ENCODE results near the gene BSPRY. TPM values are rescaled to one million over a fixed set of nuclear protein-coding genes. Genes with fewer than 3 reads are reported as not detected.
A peak's percentile ranks its signal among the peaks of the same experiment; 100 is the strongest.

BSPRY gene
- total and polyA plus RNA-seq, 2 of the 13 experiments (the other 11 are each of a cell fraction or from before 2014, with no cell fraction given) = 0.09 to 0.26 TPM

GRCh38 chr9:113376634-113377567 lies 27.6 kb downstream of the BSPRY start, which contains the start of gene HDHD3 (continued):
- peak; percentile 58 for TF ChIP-seq SKIL (CRISPR knock-in tag; IDR thresholded peaks at IDR 0.05; ENCODE audit: borderline replicate concordance)
- TF ChIP-seq RERE (CRISPR knock-in tag; IDR thresholded peaks at IDR 0.05; ENCODE audit: low read depth) = no peak
- TF ChIP-seq MBD4 (IDR thresholded peaks at IDR 0.05; ENCODE audit: borderline replicate concordance, low read length) = no peak
- no peak for TF ChIP-seq MEIS2 (CRISPR knock-in tag; IDR thresholded peaks at IDR 0.05)
- peak; percentile 49; the same call in 1 of the 2 replicates for TF ChIP-seq ZNF331 (CRISPR knock-in tag; IDR thresholded peaks at IDR 0.05)
- TF ChIP-seq ZNF256 (CRISPR knock-in tag; conservative IDR thresholded peaks at IDR 0.05) = no peak; the same call in 1 of the 2 replicates
- 0 out of 2 replicates have a peak, but pooled peaks have one; percentile 40 for TF ChIP-seq ELF1 (CRISPR knock-in tag; IDR thresholded peaks at IDR 0.05)
- peak; percentile 36 for TF ChIP-seq PHF5A (CRISPR knock-in tag; IDR thresholded peaks at IDR 0.05; ENCODE audit: low read depth, unreplicated experiment)
- TF ChIP-seq MXD4 (CRISPR knock-in tag; IDR thresholded peaks at IDR 0.05) = peak; percentile 47; the same call in 1 of the 2 replicates
- TF ChIP-seq ZNF781 (CRISPR knock-in tag; IDR thresholded peaks at IDR 0.05; ENCODE audit: borderline replicate concordance, not compliant biosample characterization) = no peak
- no peak for TF ChIP-seq TRIM22 (IDR thresholded peaks at IDR 0.05)
- peak; percentile 15; the same call in 1 of the 2 replicates for TF ChIP-seq KDM6A (CRISPR knock-in tag; IDR thresholded peaks at IDR 0.05; ENCODE audit: low read depth)
- peak; percentile 73; the same call in 1 of the 2 replicates for TF ChIP-seq SALL2 (CRISPR knock-in tag; IDR thresholded peaks at IDR 0.05)
- no peak for TF ChIP-seq MYNN (CRISPR knock-in tag; IDR thresholded peaks at IDR 0.05; ENCODE audit: low read depth)
- peak; percentile 38; the same call in 1 of the 2 replicates for TF ChIP-seq SNAPC5 (CRISPR knock-in tag; IDR thresholded peaks at IDR 0.05; ENCODE audit: borderline replicate concordance)
- TF ChIP-seq ZNF333 (CRISPR knock-in tag; IDR thresholded peaks at IDR 0.05; ENCODE audit: borderline replicate concordance) = no peak
- peak; percentile 55; the same call in 1 of the 2 replicates for TF ChIP-seq ZNF788 (CRISPR knock-in tag; IDR thresholded peaks at IDR 0.05; ENCODE audit: borderline replicate concordance)
- TF ChIP-seq NR2F2 (IDR thresholded peaks at IDR 0.05; ENCODE audit: borderline replicate concordance, low read depth) = peak; percentile 27; the same call in 1 of the 2 replicates
- no peak for TF ChIP-seq ZC3H13 (CRISPR knock-in tag; IDR thresholded peaks at IDR 0.05)
- TF ChIP-seq ZNF451 (CRISPR knock-in tag; IDR thresholded peaks at IDR 0.05) = peak; percentile 31; the same call in 1 of the 2 replicates
